ENCODE results near the gene PSMD5.

The PSMD5 gene

GRCh38 chr9:120842685-120843485 is at the start of gene PSMD5:
TSS of gene PSMD5 (minus strand) at chr9:120842922. CDS start at chr9:120842909, 13 bp downstream.
- peak within 1 kb of the TSS; percentile 91 for H3K4me3 ChIP-seq (ENCODE audit: low read depth, low read length)
- H3K79me2 ChIP-seq (ENCODE audit: control insufficient read depth, insufficient read depth, low read length, unreplicated experiment) = peaks cover 58% of the 10 kb centered on the region
- H3K27me3 ChIP-seq (ENCODE audit: insufficient read depth, low read length) = no peaks in the 10 kb centered on the region
- peaks cover 21% of the 10 kb centered on the region for H3K4me1 ChIP-seq (ENCODE audit: control insufficient read depth, insufficient read depth, low read length, unreplicated experiment)
- peak within 1 kb of the TSS; percentile 86 for H3K27ac ChIP-seq (ENCODE audit: low read depth, low read length)
- no peaks in the 10 kb centered on the region; the same call in 1 of the 2 replicates for H3K36me3 ChIP-seq (ENCODE audit: insufficient read depth, low read length)
- peak within 1 kb of the TSS; percentile 91 for H2AFZ ChIP-seq (ENCODE audit: low read length, unreplicated experiment)

GRCh38 chr9:120891884-120892747 is 49.4 kb upstream of the PSMD5 start:
- Histone ChIP-seq H3K27ac (ENCODE audit: low read depth, low read length) (no peak overlapping the region), H3K4me1 (ENCODE audit: control insufficient read depth, insufficient read depth, low read length, unreplicated experiment) (peaks cover 6% of the 10 kb centered on the region), H3K36me3 (ENCODE audit: insufficient read depth, low read length) (no peaks in the 10 kb centered on the region), H2AFZ (ENCODE audit: low read length, unreplicated experiment) (no peak overlapping the region), H3K4me3 (ENCODE audit: low read depth, low read length) (no peak overlapping the region), H3K27me3 (ENCODE audit: insufficient read depth, low read length) (peaks cover 7% of the 10 kb centered on the region; the same call in 1 of the 2 replicates), H3K79me2 (ENCODE audit: control insufficient read depth, insufficient read depth, low read length, unreplicated experiment) (no peaks in the 10 kb centered on the region)

GRCh38 chr9:120891245-120891883 is 48.6 kb upstream of the PSMD5 start:
- Histone ChIP-seq H3K36me3 (ENCODE audit: insufficient read depth, low read length) (no peaks in the 10 kb centered on the region), H3K4me1 (ENCODE audit: control insufficient read depth, insufficient read depth, low read length, unreplicated experiment) (peaks cover 9% of the 10 kb centered on the region), H3K27ac (ENCODE audit: low read depth, low read length) (no peak overlapping the region), H2AFZ (ENCODE audit: low read length, unreplicated experiment) (no peak overlapping the region), H3K27me3 (ENCODE audit: insufficient read depth, low read length) (peaks cover 7% of the 10 kb centered on the region; the same call in 1 of the 2 replicates), H3K79me2 (ENCODE audit: control insufficient read depth, insufficient read depth, low read length, unreplicated experiment) (no peaks in the 10 kb centered on the region), H3K4me3 (ENCODE audit: low read depth, low read length) (no peak overlapping the region)

GRCh38 chr9:120890320-120891244 is 47.9 kb upstream of the PSMD5 start:
- Histone ChIP-seq H3K27ac (ENCODE audit: low read depth, low read length) (no peak overlapping the region), H2AFZ (ENCODE audit: low read length, unreplicated experiment) (no peak overlapping the region), H3K4me3 (ENCODE audit: low read depth, low read length) (no peak overlapping the region), H3K36me3 (ENCODE audit: insufficient read depth, low read length) (no peaks in the 10 kb centered on the region), H3K79me2 (ENCODE audit: control insufficient read depth, insufficient read depth, low read length, unreplicated experiment) (no peaks in the 10 kb centered on the region), H3K27me3 (ENCODE audit: insufficient read depth, low read length) (peaks cover 7% of the 10 kb centered on the region; the same call in 1 of the 2 replicates), H3K4me1 (ENCODE audit: control insufficient read depth, insufficient read depth, low read length, unreplicated experiment) (peaks cover 16% of the 10 kb centered on the region)

DNA sequence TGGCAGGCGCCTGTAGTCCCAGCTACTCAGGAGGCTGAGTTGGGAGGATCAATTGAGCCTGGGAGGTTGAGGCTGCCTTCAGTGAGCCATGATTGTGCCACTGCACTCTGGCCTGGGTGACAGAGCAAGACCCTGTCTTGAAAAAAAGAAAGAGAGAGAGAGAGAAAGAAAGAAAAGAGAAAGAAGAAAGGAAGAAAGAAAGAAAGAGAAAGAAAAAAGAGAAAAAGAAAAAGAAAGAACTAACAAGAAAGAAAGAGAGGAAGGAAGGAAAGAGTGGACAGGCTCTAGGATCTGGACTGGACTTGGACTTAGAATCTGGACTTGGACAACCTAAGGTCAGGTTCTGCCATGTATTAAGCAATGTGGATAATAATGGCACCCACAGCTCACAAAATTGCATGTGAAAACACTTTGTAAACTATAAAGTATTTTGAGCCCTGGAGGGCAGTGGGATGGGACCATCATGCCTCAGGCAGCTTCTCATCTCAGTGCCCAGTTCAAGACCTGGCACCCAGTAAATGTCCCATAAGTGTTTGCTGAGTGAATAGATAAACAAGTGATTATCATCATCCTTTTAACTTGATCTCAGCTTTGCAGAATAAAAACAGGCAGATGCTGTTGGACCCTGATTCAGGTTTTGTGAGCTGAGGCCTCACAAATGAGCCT is 47.0 kb upstream of the PSMD5 start:
- H3K27ac ChIP-seq (ENCODE audit: low read depth, low read length) = no peak overlapping the region
- peaks cover 15% of the 10 kb centered on the region for H3K4me1 ChIP-seq (ENCODE audit: control insufficient read depth, insufficient read depth, low read length, unreplicated experiment)
- no peaks in the 10 kb centered on the region for H3K79me2 ChIP-seq (ENCODE audit: control insufficient read depth, insufficient read depth, low read length, unreplicated experiment)
- H3K27me3 ChIP-seq (ENCODE audit: insufficient read depth, low read length) = peaks cover 2% of the 10 kb centered on the region; the same call in 1 of the 2 replicates
- no peak overlapping the region for H2AFZ ChIP-seq (ENCODE audit: low read length, unreplicated experiment)
- no peak overlapping the region for H3K4me3 ChIP-seq (ENCODE audit: low read depth, low read length)
- no peaks in the 10 kb centered on the region for H3K36me3 ChIP-seq (ENCODE audit: insufficient read depth, low read length)

- Histone ChIP-seq H3K4me1 (ENCODE audit: control insufficient read depth, insufficient read depth, low read length, unreplicated experiment) (peaks cover 13% of the 10 kb centered on the region), H2AFZ (ENCODE audit: low read length, unreplicated experiment) (no peak overlapping the region), H3K79me2 (ENCODE audit: control insufficient read depth, insufficient read depth, low read length, unreplicated experiment) (no peaks in the 10 kb centered on the region), H3K4me3 (ENCODE audit: low read depth, low read length) (no peak overlapping the region), H3K36me3 (ENCODE audit: insufficient read depth, low read length) (no peaks in the 10 kb centered on the region), H3K27me3 (ENCODE audit: insufficient read depth, low read length) (no peaks in the 10 kb centered on the region), H3K27ac (ENCODE audit: low read depth, low read length) (no peak overlapping the region)
Observed at GRCh38 chr9:120888626-120889025, 45.9 kb upstream of the PSMD5 start.

DNA sequence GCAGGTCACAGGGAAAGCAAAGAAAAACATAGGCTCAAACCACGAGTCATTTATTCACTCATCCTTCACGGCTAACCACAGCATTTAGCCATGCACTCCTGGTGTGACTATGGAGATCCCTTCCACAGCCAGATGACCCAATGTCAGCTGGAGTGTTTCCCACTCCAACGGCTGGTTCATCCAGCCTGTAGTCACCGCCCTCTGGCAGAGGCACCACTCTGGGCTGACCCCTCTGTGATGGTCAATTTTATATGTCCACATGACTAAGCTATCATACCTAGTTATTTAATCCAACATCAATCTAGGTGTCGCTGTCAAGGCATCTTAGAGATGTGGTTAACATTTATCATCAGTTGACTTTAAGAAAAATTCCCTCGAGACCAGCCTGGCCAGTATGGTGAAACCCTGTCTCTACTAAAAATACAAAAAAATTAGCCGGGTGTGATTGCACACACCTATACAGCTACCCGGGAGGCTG is 43.8 kb upstream of the PSMD5 start:
- Histone ChIP-seq H3K79me2 (ENCODE audit: control insufficient read depth, insufficient read depth, low read length, unreplicated experiment) (no peaks in the 10 kb centered on the region), H3K4me1 (ENCODE audit: control insufficient read depth, insufficient read depth, low read length, unreplicated experiment) (peaks cover 11% of the 10 kb centered on the region), H3K4me3 (ENCODE audit: low read depth, low read length) (no peak overlapping the region), H2AFZ (ENCODE audit: low read length, unreplicated experiment) (no peak overlapping the region), H3K27ac (ENCODE audit: low read depth, low read length) (no peak overlapping the region), H3K27me3 (ENCODE audit: insufficient read depth, low read length) (no peaks in the 10 kb centered on the region), H3K36me3 (ENCODE audit: insufficient read depth, low read length) (no peaks in the 10 kb centered on the region)

DNA sequence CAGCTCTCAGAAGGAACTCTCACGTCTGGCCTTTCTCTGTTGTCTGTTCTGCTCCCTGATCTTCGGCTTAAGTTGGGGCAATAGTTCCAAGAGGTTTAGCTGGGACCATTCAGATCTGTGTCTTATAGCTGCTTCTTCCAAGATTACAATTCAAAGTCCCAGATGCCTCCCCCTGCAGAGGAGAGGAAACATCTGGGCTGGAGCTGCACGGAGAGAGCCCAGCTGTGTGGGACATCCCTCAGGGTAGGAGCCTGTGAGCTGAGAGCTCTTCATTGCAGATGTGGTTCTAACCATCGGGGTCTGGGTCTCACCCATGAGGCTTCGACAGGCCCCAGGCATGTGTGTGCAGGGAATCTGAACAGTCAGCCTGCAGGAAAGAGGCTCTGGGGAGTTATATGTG is 43.2 kb upstream of the PSMD5 start:
- H2AFZ ChIP-seq (ENCODE audit: low read length, unreplicated experiment) = no peak overlapping the region
- no peak overlapping the region for H3K27ac ChIP-seq (ENCODE audit: low read depth, low read length)
- H3K36me3 ChIP-seq (ENCODE audit: insufficient read depth, low read length) = no peaks in the 10 kb centered on the region
- no peaks in the 10 kb centered on the region for H3K79me2 ChIP-seq (ENCODE audit: control insufficient read depth, insufficient read depth, low read length, unreplicated experiment)
- H3K4me3 ChIP-seq (ENCODE audit: low read depth, low read length) = no peak overlapping the region
- H3K27me3 ChIP-seq (ENCODE audit: insufficient read depth, low read length) = no peaks in the 10 kb centered on the region
- peaks cover 11% of the 10 kb centered on the region for H3K4me1 ChIP-seq (ENCODE audit: control insufficient read depth, insufficient read depth, low read length, unreplicated experiment)

DNA sequence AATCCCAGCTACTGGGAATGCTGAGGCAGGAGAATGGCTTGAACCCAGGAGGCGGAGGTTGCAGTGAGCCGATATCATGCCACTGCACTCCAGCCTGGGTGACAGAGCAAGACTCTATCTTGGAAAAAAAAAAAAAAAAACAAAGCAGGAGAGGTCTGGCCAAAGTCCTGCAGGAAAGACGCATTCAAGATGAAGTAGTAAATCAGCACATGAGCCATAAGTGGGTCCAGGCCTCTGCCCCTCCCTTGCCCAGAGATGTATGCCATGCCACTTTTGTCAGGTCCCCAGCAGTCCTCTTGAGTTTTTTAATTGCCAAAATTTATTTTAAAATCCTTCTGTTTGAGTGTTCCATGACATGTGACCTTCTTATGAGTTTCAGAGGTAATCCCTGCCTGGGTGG is 42.7 kb upstream of the PSMD5 start:
- H3K27me3 ChIP-seq (ENCODE audit: insufficient read depth, low read length) = no peaks in the 10 kb centered on the region
- no peaks in the 10 kb centered on the region for H3K79me2 ChIP-seq (ENCODE audit: control insufficient read depth, insufficient read depth, low read length, unreplicated experiment)
- no peak overlapping the region for H3K27ac ChIP-seq (ENCODE audit: low read depth, low read length)
- H2AFZ ChIP-seq (ENCODE audit: low read length, unreplicated experiment) = no peak overlapping the region
- H3K4me3 ChIP-seq (ENCODE audit: low read depth, low read length) = no peak overlapping the region
- H3K36me3 ChIP-seq (ENCODE audit: insufficient read depth, low read length) = no peaks in the 10 kb centered on the region
- peaks cover 11% of the 10 kb centered on the region for H3K4me1 ChIP-seq (ENCODE audit: control insufficient read depth, insufficient read depth, low read length, unreplicated experiment)

All from ACC112 (cell line).